HEK293 (cell line): Measurements from ENCODE around the gene ASTN2.

ENCODE experiments used
- CTCF ChIA-PET: fragments of 350-600 bp; formaldehyde crosslinking; extraction: SDS; loops from one replicate; lab custom pipeline; 2021; ENCODE audit warnings: antibody characterized with exemption; lab: Yijun Ruan, JAX
- POLR2A ChIA-PET: fragments of 300-600 bp; formaldehyde crosslinking; extraction: SDS; loops from one replicate; lab custom pipeline; 2020; ENCODE audit warnings: antibody characterized with exemption, inconsistent platforms; lab: Yijun Ruan, JAX
- H3K27ac ChIP-seq: fragments of 200-500 bp; sonication (Bioruptor generic); 2 replicates; pipeline ENCODE4 v1.5.1; 2014; ENCODE audit warnings: low read depth, low read length, control low read depth, inconsistent platforms; ENCODE audit errors: extremely low read depth
- H3K36me3 ChIP-seq, 2 experiments: fragments of 200-500 bp in 1 of 2; sonication (Bioruptor generic) in 1 of 2; 1 replicate in 1 of 2; 2 replicates in 1 of 2; pipeline ENCODE4 v1.5.1; 2014 to 2017; ENCODE audit warnings: inconsistent platforms in 2 of 2, low read length in 2 of 2; ENCODE audit not compliant: control insufficient read depth in 2 of 2, insufficient read depth in 1 of 2
- H3K4me1 ChIP-seq: fragments of 200-500 bp; sonication (Bioruptor generic); 2 replicates; pipeline ENCODE4 v1.5.1; 2014; ENCODE audit warnings: mild to moderate bottlenecking, low read length, inconsistent platforms; ENCODE audit not compliant: control insufficient read depth, insufficient read depth
- H3K4me3 ChIP-seq: 2 replicates; pipeline ENCODE4 v1.5.1; 2011; ENCODE audit warnings: low read depth, mild to moderate bottlenecking, control low read depth, low read length, moderate library complexity
- H3K9me3 ChIP-seq: fragments of 200-500 bp; sonication (Bioruptor generic); 2 replicates; pipeline ENCODE4 v1.5.1; 2014; ENCODE audit warnings: low read depth, low read length, inconsistent platforms; ENCODE audit not compliant: control insufficient read depth, insufficient read depth
- FEZF1 ChIP-seq: fragments of 450-650 bp; formaldehyde crosslinking; IDR thresholded peaks from 2 replicates; pipeline ENCODE4 v1.5.1; 2016; ENCODE audit warnings: missing biosample characterization, missing genetic modification characterization
- KLF1 ChIP-seq: fragments of 450-650 bp; formaldehyde crosslinking; IDR thresholded peaks from 2 replicates; pipeline ENCODE4 v1.5.1; 2016; ENCODE audit warnings: missing biosample characterization, missing genetic modification characterization
- KLF9 ChIP-seq: fragments of 450-650 bp; formaldehyde crosslinking; IDR thresholded peaks from 2 replicates; pipeline ENCODE4 v1.5.1; 2016; ENCODE audit warnings: missing biosample characterization, missing genetic modification characterization, low read depth
- OVOL3 ChIP-seq: fragments of 450-650 bp; formaldehyde crosslinking; IDR thresholded peaks from 2 replicates; pipeline ENCODE4 v1.5.1; 2016; ENCODE audit warnings: missing biosample characterization, missing genetic modification characterization
- SCRT2 ChIP-seq: fragments of 450-650 bp; formaldehyde crosslinking; IDR thresholded peaks from 2 replicates; pipeline ENCODE4 v1.5.1; 2016; ENCODE audit warnings: missing biosample characterization, missing genetic modification characterization
- SP3 ChIP-seq: fragments of 450-650 bp; formaldehyde crosslinking; IDR thresholded peaks from 2 replicates; pipeline ENCODE4 v1.5.1; 2016; ENCODE audit warnings: missing biosample characterization, missing genetic modification characterization
- SP7 ChIP-seq: fragments of 450-650 bp; formaldehyde crosslinking; IDR thresholded peaks from 2 replicates; pipeline ENCODE4 v1.5.1; 2016; ENCODE audit warnings: missing biosample characterization, missing genetic modification characterization
- TSHZ1 ChIP-seq: fragments of 450-650 bp; formaldehyde crosslinking; IDR thresholded peaks from 2 replicates; pipeline ENCODE4 v1.5.1; 2016; ENCODE audit warnings: missing biosample characterization, missing genetic modification characterization, borderline replicate concordance
- ZBTB8A ChIP-seq: fragments of 450-650 bp; formaldehyde crosslinking; IDR thresholded peaks from 2 replicates; pipeline ENCODE4 v1.5.1; 2016; ENCODE audit warnings: missing biosample characterization, missing genetic modification characterization
- ZNF184 ChIP-seq: fragments of 450-650 bp; IDR thresholded peaks from 2 replicates; pipeline ENCODE4 v1.5.1; 2018; ENCODE audit warnings: missing biosample characterization, mild to moderate bottlenecking, missing genetic modification characterization
- ZNF202 ChIP-seq: fragments of 450-650 bp; formaldehyde crosslinking; IDR thresholded peaks from 2 replicates; pipeline ENCODE4 v1.5.1; 2016; ENCODE audit warnings: missing biosample characterization, missing genetic modification characterization, borderline replicate concordance
- ZNF280D ChIP-seq: fragments of 450-650 bp; formaldehyde crosslinking; IDR thresholded peaks from 2 replicates; pipeline ENCODE4 v1.5.1; 2016; ENCODE audit warnings: missing biosample characterization, missing genetic modification characterization
- ZNF292 ChIP-seq: fragments of 450-650 bp; formaldehyde crosslinking; IDR thresholded peaks from 2 replicates; pipeline ENCODE4 v1.5.1; 2016; ENCODE audit warnings: low read depth, missing biosample characterization, missing genetic modification characterization, borderline replicate concordance
- ZNF354C ChIP-seq: fragments of 450-650 bp; formaldehyde crosslinking; IDR thresholded peaks from 2 replicates; pipeline ENCODE4 v1.5.1; 2016; ENCODE audit warnings: missing biosample characterization, missing genetic modification characterization, low read depth, borderline replicate concordance
- ZNF473 ChIP-seq: fragments of 450-650 bp; formaldehyde crosslinking; IDR thresholded peaks from 2 replicates; pipeline ENCODE4 v1.5.1; 2017; ENCODE audit warnings: missing biosample characterization, missing genetic modification characterization
- ZNF513 ChIP-seq: fragments of 450-650 bp; IDR thresholded peaks from 2 replicates; pipeline ENCODE4 v1.5.1; 2018; ENCODE audit warnings: missing biosample characterization, missing genetic modification characterization
- ZNF558 ChIP-seq: fragments of 450-650 bp; formaldehyde crosslinking; IDR thresholded peaks from 2 replicates; pipeline ENCODE4 v1.5.1; 2016; ENCODE audit warnings: missing biosample characterization, missing genetic modification characterization
- ZNF561 ChIP-seq: fragments of 450-650 bp; IDR thresholded peaks from 2 replicates; pipeline ENCODE4 v1.5.1; 2018; ENCODE audit warnings: missing biosample characterization, missing genetic modification characterization, borderline replicate concordance
- ZNF623 ChIP-seq: fragments of 450-650 bp; formaldehyde crosslinking; IDR thresholded peaks from 2 replicates; pipeline ENCODE4 v1.5.1; 2016; ENCODE audit warnings: missing biosample characterization, missing genetic modification characterization
- ZNF624 ChIP-seq: fragments of 450-650 bp; formaldehyde crosslinking; IDR thresholded peaks from 2 replicates; pipeline ENCODE4 v1.5.1; 2017; ENCODE audit warnings: missing biosample characterization, missing genetic modification characterization
- ZNF660 ChIP-seq: fragments of 450-650 bp; IDR thresholded peaks from 2 replicates; pipeline ENCODE4 v1.5.1; 2018; ENCODE audit warnings: missing biosample characterization, mild to moderate bottlenecking, missing genetic modification characterization
- ZNF664 ChIP-seq: fragments of 450-650 bp; formaldehyde crosslinking; IDR thresholded peaks from 2 replicates; pipeline ENCODE4 v1.5.1; 2016; ENCODE audit warnings: missing biosample characterization, missing genetic modification characterization
- ZNF747 ChIP-seq: fragments of 450-650 bp; formaldehyde crosslinking; IDR thresholded peaks from 2 replicates; pipeline ENCODE4 v1.5.1; 2016; ENCODE audit warnings: missing biosample characterization, missing genetic modification characterization
- ZNF776 ChIP-seq: fragments of 450-650 bp; formaldehyde crosslinking; IDR thresholded peaks from 2 replicates; pipeline ENCODE4 v1.5.0; 2017; ENCODE audit warnings: missing biosample characterization, missing genetic modification characterization, borderline replicate concordance
- ZNF785 ChIP-seq: fragments of 450-650 bp; formaldehyde crosslinking; IDR thresholded peaks from 2 replicates; pipeline ENCODE4 v1.5.1; 2016; ENCODE audit warnings: missing biosample characterization, missing genetic modification characterization
- ZNF843 ChIP-seq: fragments of 450-650 bp; formaldehyde crosslinking; IDR thresholded peaks from 2 replicates; pipeline ENCODE4 v1.5.1; 2016; ENCODE audit warnings: missing biosample characterization, missing genetic modification characterization
- TF ChIP-seq, protein P1 (sequence below): fragments of 450-650 bp; formaldehyde crosslinking; IDR thresholded peaks from 2 replicates; pipeline ENCODE4 v1.5.1; 2016; ENCODE audit warnings: missing biosample characterization, missing genetic modification characterization
- TF ChIP-seq, protein P2 (sequence below): fragments of 450-650 bp; formaldehyde crosslinking; optimal IDR thresholded peaks from 2 replicates; pipeline ENCODE3; 2016; ENCODE audit warnings: missing biosample characterization, mild to moderate bottlenecking, missing genetic modification characterization

The ASTN2 gene

DNA sequence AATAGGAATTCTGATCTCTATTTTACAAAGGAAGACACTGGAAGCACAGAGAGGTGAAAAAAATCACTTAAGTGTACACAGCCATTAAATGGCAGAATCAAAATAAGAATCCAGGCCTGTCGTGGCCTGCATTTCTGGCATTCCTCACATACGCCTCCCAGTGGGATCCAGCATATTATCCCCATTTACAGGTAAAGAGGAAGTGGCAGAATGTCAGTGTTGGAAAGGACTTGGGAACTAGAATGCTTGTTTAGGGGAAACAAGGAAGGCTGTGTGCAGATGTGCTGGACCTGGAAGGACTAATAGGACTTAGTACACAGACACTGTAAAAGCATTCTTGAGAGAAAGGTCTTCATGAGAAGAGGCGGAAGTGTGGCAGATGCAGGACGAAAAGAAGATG lies 486.0 kb downstream of the ASTN2 start:
- H3K9me3 ChIP-seq: no peaks in the 10 kb centered on the region
- no peak for TF ChIP-seq ZNF280D
- TF ChIP-seq ZNF292 (tag by site-specific recombination): no peak
- TF ChIP-seq SP3: no peak
- no peak for TF ChIP-seq TSHZ1
- no peak for TF ChIP-seq KLF9
- TF ChIP-seq ZNF785 (tag by site-specific recombination): no peak
- TF ChIP-seq ZNF473 (tag by site-specific recombination): no peak
- TF ChIP-seq ZNF184 (tag by site-specific recombination): no peak
- TF ChIP-seq ZNF776: no peak
- TF ChIP-seq SCRT2: no peak
- TF ChIP-seq ZNF843: no peak
- TF ChIP-seq SP7 (tag by site-specific recombination): no peak
- no peak for TF ChIP-seq ZNF202 (tag by site-specific recombination)
- TF ChIP-seq ZNF660 (tag by site-specific recombination): no peak
- TF ChIP-seq OVOL3 (tag by site-specific recombination): no peak
- no peak for TF ChIP-seq ZNF664 (tag by site-specific recombination)
- no peak for TF ChIP-seq ZNF747 (tag by site-specific recombination)
- TF ChIP-seq ZBTB8A: no peak
- ChIA-PET POLR2A (no interaction called here), CTCF (no interaction called here)
- H3K4me1 ChIP-seq: no peaks in the 10 kb centered on the region
- H3K27ac ChIP-seq: no peak overlapping the region
- no peak overlapping the region for H3K4me3 ChIP-seq
- H3K36me3 ChIP-seq: no peaks in the 10 kb centered on the region

DNA sequence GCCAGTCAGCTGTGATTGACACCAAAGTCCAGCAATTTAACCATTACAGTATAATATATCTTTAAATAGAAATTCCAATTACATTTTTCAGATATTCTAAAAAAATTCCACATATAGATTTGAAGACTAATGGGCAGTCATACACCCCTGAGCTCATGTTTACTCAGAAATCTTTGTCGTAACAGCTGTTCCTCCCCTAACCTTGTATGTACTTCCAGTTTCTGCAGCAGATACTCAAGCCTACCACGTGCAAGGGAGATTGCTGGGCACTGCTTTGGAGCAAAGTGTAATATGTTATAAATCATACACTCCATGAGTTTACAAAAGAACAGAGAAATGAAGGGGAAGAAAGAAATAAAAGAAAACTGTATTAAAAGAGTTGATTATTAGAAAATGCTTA lies 486.6 kb downstream of the ASTN2 start:
- H3K9me3 ChIP-seq: no peaks in the 10 kb centered on the region
- CTCF ChIA-PET: no interaction called here
- no peaks in the 10 kb centered on the region for H3K4me1 ChIP-seq
- no peak overlapping the region for H3K27ac ChIP-seq
- no peak overlapping the region for H3K4me3 ChIP-seq
- POLR2A ChIA-PET: no interaction called here
- H3K36me3 ChIP-seq: no peaks in the 10 kb centered on the region
- TF ChIP-seq, protein P1, sequence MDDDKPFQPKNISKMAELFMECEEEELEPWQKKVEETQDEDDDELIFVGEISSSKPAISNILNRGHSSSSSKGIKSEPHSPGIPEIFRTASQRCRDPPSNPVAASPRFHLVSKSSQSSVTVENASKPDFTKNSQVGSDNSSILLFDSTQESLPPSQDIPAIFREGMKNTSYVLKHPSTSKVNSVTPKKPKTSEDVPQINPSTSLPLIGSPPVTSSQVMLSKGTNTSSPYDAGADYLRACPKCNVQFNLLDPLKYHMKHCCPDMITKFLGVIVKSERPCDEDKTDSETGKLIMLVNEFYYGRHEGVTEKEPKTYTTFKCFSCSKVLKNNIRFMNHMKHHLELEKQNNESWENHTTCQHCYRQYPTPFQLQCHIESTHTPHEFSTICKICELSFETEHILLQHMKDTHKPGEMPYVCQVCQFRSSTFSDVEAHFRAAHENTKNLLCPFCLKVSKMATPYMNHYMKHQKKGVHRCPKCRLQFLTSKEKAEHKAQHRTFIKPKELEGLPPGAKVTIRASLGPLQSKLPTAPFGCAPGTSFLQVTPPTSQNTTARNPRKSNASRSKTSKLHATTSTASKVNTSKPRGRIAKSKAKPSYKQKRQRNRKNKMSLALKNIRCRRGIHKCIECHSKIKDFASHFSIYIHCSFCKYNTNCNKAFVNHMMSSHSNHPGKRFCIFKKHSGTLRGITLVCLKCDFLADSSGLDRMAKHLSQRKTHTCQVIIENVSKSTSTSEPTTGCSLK (tag by site-specific recombination): no peak
- no peak for TF ChIP-seq ZNF558 (tag by site-specific recombination)
- no peak for TF ChIP-seq KLF1 (tag by site-specific recombination)
- no peak for TF ChIP-seq FEZF1
- TF ChIP-seq ZNF664 (tag by site-specific recombination): no peak
- TF ChIP-seq ZNF354C (tag by site-specific recombination): no peak
- TF ChIP-seq ZNF561: no peak
- TF ChIP-seq ZNF623 (tag by site-specific recombination): no peak
- TF ChIP-seq ZNF843: no peak
- no peak for TF ChIP-seq ZNF624 (tag by site-specific recombination)
- TF ChIP-seq, protein P2, sequence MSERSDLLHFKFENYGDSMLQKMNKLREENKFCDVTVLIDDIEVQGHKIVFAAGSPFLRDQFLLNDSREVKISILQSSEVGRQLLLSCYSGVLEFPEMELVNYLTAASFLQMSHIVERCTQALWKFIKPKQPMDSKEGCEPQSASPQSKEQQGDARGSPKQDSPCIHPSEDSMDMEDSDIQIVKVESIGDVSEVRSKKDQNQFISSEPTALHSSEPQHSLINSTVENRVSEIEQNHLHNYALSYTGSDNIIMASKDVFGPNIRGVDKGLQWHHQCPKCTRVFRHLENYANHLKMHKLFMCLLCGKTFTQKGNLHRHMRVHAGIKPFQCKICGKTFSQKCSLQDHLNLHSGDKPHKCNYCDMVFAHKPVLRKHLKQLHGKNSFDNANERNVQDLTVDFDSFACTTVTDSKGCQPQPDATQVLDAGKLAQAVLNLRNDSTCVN: no peak
- TF ChIP-seq ZNF513: no peak
